Spleen (tissue), 3 donors: ENCODE measurements around the gene LRRC74B.

Source experiments
- POLR2A ChIP-seq, 3 donors: fragments of 450-650 bp; IDR thresholded peaks; one replicate each; pipeline ENCODE4 v1.5.1; 2017; ENCODE audit warnings: antibody characterized with exemption in 3 of 3, mild to moderate bottlenecking in 1 of 3
- POLR2AphosphoS5 ChIP-seq, 3 donors: sonication (generic); formaldehyde crosslinking; IDR thresholded peaks; one replicate each; pipeline ENCODE4 v1.5.1; 2017; ENCODE audit warnings: antibody characterized with exemption in 3 of 3

DNA sequence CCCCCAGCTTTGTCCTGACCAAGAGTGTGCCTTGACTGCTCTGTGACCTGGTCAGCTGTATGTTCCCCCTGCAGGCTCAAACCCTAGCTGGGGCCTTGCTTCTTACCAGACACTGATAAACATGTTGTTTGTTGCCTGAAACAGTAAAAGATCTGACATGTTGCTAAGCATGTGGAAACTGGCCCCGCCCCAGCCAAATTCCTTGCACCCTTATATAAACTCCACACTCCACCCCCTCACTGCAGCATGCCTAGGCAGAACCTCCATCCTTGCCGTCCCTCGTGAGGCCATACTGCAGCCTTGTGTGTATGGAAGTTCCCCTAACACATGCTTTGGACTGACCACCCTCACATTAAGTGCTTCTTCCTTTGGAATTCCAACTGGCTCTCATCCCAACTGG lies 27.3 kb downstream of the LRRC74B start:
- TF ChIP-seq POLR2A (IDR thresholded peaks at IDR 0.05) (no peak), POLR2AphosphoS5 (IDR thresholded peaks at IDR 0.05) (no peak)
